GM12878 (cell line): ENCODE measurements around the gene AFAP1. TPM values are rescaled to one million over a fixed set of nuclear protein-coding genes. Genes with fewer than 3 reads are reported as not detected.

Experiments used
- ATAC-seq: fragments of 200-7000 bp; cut with Tn5 transposase; 3 replicates; pipeline ENCODE4 v1.9.1; 2020; ENCODE audit warnings: mild to moderate bottlenecking, moderate library complexity
- BruUV-seq: library from RNA; stranded (reverse); fragments of 400-500 nt; replicated peaks from 2 replicates; lab custom pipeline; 2021; lab: Mats Ljungman, UMichigan
- CTCF ChIA-PET: fragments of 300-600 bp; sonication (Branson Sonifier 250); formaldehyde crosslinking; extraction: SDS; loops from one replicate; lab custom pipeline; 2021; ENCODE audit warnings: inconsistent platforms; lab: Yijun Ruan, JAX
- POLR2A ChIA-PET: fragments of 350-600 bp; formaldehyde crosslinking; extraction: SDS; loops from one replicate; lab custom pipeline; 2021; ENCODE audit warnings: inconsistent platforms; lab: Charles Lee
- RAD21 ChIA-PET: fragments of 300-600 bp; sonication (Branson Sonifier 250); formaldehyde crosslinking; loops from one replicate; lab custom pipeline; 2023; ENCODE audit warnings: antibody characterized with exemption; ENCODE audit not compliant: unreplicated experiment; lab: Charles Lee
- SMC1A ChIA-PET: fragments of 300-600 bp; sonication (Branson Sonifier 250); formaldehyde crosslinking; loops from one replicate; lab custom pipeline; 2023; ENCODE audit not compliant: unreplicated experiment, uncharacterized antibody; lab: Charles Lee
- DNase-seq: peaks from one replicate; pipeline ENCODE4 v3.0.0-alpha.2; 2011; ENCODE audit warnings: low read depth, low spot score
- FAIRE-seq: peaks from 3 replicates; lab custom pipeline; 2011; peaks lifted over from hg19 to GRCh38; lab: Jason Lieb, UNC
- H2AFZ ChIP-seq: 2 replicates; pipeline ENCODE4 v1.6.0; 2011; ENCODE audit warnings: low read depth, low read length, control low read depth; ENCODE audit not compliant: control insufficient read depth
- H3K27ac ChIP-seq: 2 replicates; pipeline ENCODE4 v1.5.1; 2011; ENCODE audit warnings: control low read depth; ENCODE audit not compliant: control insufficient read depth, insufficient read depth
- H3K27me3 ChIP-seq, 2 experiments: replicated peaks in 1 of 2; 2 replicates each; pipeline versions ENCODE4 v1.6.0 to v1.6.1; 2011; ENCODE audit warnings: low read length in 1 of 2; ENCODE audit not compliant: control insufficient read depth in 2 of 2, insufficient read depth in 2 of 2
- H3K36me3 ChIP-seq, 2 experiments: 2 replicates each; pipeline ENCODE4 v1.5.1; 2011; ENCODE audit warnings: low read length in 1 of 2; ENCODE audit not compliant: control insufficient read depth in 2 of 2, insufficient read depth in 2 of 2
- H3K4me1 ChIP-seq: 2 replicates; pipeline ENCODE4 v1.6.1; 2011; ENCODE audit warnings: mild to moderate bottlenecking, low read length, moderate library complexity, mixed read lengths; ENCODE audit not compliant: control insufficient read depth, insufficient read depth
- H3K4me2 ChIP-seq: 2 replicates; pipeline ENCODE4 v1.6.0; 2011; ENCODE audit warnings: control low read depth; ENCODE audit not compliant: control insufficient read depth, insufficient read depth
- H3K4me3 ChIP-seq: fragments of 200-600 bp; sonication (generic); 2 replicates; pipeline ENCODE4 v1.5.1; 2016
- H3K79me2 ChIP-seq: 2 replicates; pipeline ENCODE4 v1.6.0; 2011; ENCODE audit warnings: low read length; ENCODE audit not compliant: control insufficient read depth, insufficient read depth
- H3K9ac ChIP-seq: 2 replicates; pipeline ENCODE4 v1.8.0; 2011; ENCODE audit warnings: low read length, control low read depth, mixed read lengths; ENCODE audit not compliant: control insufficient read depth, insufficient read depth
- H3K9me3 ChIP-seq: replicated peaks from 3 replicates; pipeline ENCODE4 v1.5.1; 2011; ENCODE audit warnings: mild to moderate bottlenecking, low read length; ENCODE audit not compliant: control insufficient read depth, insufficient read depth
- H4K20me1 ChIP-seq: 2 replicates; pipeline ENCODE4 v1.6.0; 2011; ENCODE audit not compliant: control insufficient read depth, insufficient read depth
- BHLHE40 ChIP-seq, 2 experiments: fragments of 450-650 bp in 1 of 2; IDR thresholded peaks; 2 replicates each; pipeline ENCODE4 v1.6.1; 2011 to 2017; ENCODE audit warnings: low read depth in 2 of 2, borderline replicate concordance in 1 of 2, improper control_type of control experiment in 1 of 2, low read length in 1 of 2, mild to moderate bottlenecking in 1 of 2
- CREM ChIP-seq: IDR thresholded peaks from 2 replicates; pipeline ENCODE4 v1.6.1; 2014; ENCODE audit warnings: antibody characterized with exemption, low read depth
- KLF5 ChIP-seq: fragments of 450-650 bp; IDR thresholded peaks from 2 replicates; pipeline ENCODE4 v1.6.1; 2014; ENCODE audit warnings: mild to moderate bottlenecking; ENCODE audit not compliant: partially characterized antibody
- NBN ChIP-seq: fragments of 450-650 bp; IDR thresholded peaks from 2 replicates; pipeline ENCODE4 v1.6.1; 2016
- NFYA ChIP-seq: IDR thresholded peaks from 2 replicates; pipeline ENCODE4 v1.6.1; 2011; ENCODE audit warnings: low read depth, mild to moderate bottlenecking, low read length, improper control_type of control experiment, borderline replicate concordance
- NRF1 ChIP-seq: conservative IDR thresholded peaks from 2 replicates; pipeline ENCODE4 v1.6.1; 2011; ENCODE audit warnings: mild to moderate bottlenecking, low read depth, low read length, improper control_type of control experiment
- POU2F2 ChIP-seq: IDR thresholded peaks from 3 replicates; pipeline ENCODE4 v1.6.1; 2011; ENCODE audit warnings: low read depth, mild to moderate bottlenecking, low read length, borderline replicate concordance
- RCOR1 ChIP-seq: conservative IDR thresholded peaks from 2 replicates; pipeline ENCODE4 v1.6.1; 2012; ENCODE audit warnings: low read depth, low read length, improper control_type of control experiment
- ZNF217 ChIP-seq: fragments of 450-650 bp; IDR thresholded peaks from 2 replicates; pipeline ENCODE4 v1.6.1; 2017; ENCODE audit warnings: antibody characterized with exemption, mild to moderate bottlenecking
- WGBS: methylation state at CpG from one replicate; pipeline ENCODE4 v1.1.6; 2016; ENCODE audit warnings: low lambda C conversion rate; ENCODE audit not compliant: insufficient replicate concordance, insufficient coverage; ENCODE audit errors: missing lambda C conversion rate; 5-methylcytosine and 5-hydroxymethylcytosine counted together
- in situ Hi-C: fragments of 300-500 bp; cut with MboI; formaldehyde crosslinking; loops from 9 replicates; pipeline ENCODE4 v1.14.3; 2018; ENCODE audit warnings: mixed read lengths
- intact Hi-C: fragments of 100-400 bp; cut with micrococcal nuclease; formaldehyde crosslinking; loops from one replicate; pipeline ENCODE4 v1.14.2; 2022; ENCODE audit not compliant: unreplicated experiment
- polyA plus RNA-seq, 11 experiments: library from polyadenylated mRNA; depleted of rRNA in 4 of 11; unstranded in 6 of 11; stranded (reverse) in 5 of 11; fragments of >200 nt; fragmentation: Nextera tagmentation in 4 of 11; fragmentation: Illumina TruSeq in 1 of 11; extraction: Ambion mirVana in 4 of 11; extraction: Trizol in 1 of 11; gene quantifications; 1 replicate in 1 of 11; 2 replicates in 10 of 11; pipeline versions ENCODE4 v1.2.1 to v1.2.3, GENCODE V29; 2011 to 2016; ENCODE audit warnings: inconsistent platforms in 2 of 11, missing spikeins in 2 of 11, low read depth in 1 of 11
- total RNA-seq, 4 experiments: library from RNA; depleted of rRNA in 3 of 4; stranded (reverse); fragments of >200 nt in 3 of 4; fragmentation: Illumina TruSeq in 1 of 4; extraction: Trizol in 1 of 4; gene quantifications; 2 replicates each; pipeline versions ENCODE4 v1.2.1 to v1.2.3, GENCODE V29; 2013 to 2021
- TF ChIP-seq, protein P1 (sequence below): fragments of 450-650 bp; IDR thresholded peaks from 2 replicates; pipeline ENCODE4 v1.6.1; 2017; ENCODE audit warnings: low read depth, mild to moderate bottlenecking, moderate library complexity
- TF ChIP-seq, protein P2 (sequence below): IDR thresholded peaks from 2 replicates; pipeline ENCODE4 v1.6.1; 2012; ENCODE audit warnings: low read depth, low read length, improper control_type of control experiment

Gene AFAP1
- total and polyA plus RNA-seq, 10 of the 15 experiments (the other 5 are each of a cell fraction or from before 2014, with no cell fraction given), result 0.02 to 0.23 (median 0.09) TPM; not detected in 1

DNA sequence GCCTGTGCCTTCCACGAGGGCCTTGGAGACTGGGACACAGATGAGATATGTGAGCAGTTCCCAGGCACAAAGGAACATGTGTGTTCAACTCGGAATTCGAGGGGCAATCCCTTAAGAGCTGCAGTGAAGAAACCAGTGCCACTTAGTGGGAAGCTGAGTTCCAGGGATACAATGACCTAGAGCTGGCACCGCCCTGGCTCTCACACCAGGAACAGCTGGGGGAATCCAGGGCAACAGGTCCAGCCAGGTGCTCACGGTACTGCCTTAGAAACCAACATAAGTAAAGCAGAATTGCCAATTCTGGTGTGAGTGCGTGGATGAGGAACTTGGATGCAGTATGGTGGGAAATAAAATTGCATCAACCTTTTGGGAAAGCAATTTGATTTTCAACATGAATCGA lies 122.9 kb downstream of the AFAP1 start (continued):
- TF ChIP-seq, protein P1, sequence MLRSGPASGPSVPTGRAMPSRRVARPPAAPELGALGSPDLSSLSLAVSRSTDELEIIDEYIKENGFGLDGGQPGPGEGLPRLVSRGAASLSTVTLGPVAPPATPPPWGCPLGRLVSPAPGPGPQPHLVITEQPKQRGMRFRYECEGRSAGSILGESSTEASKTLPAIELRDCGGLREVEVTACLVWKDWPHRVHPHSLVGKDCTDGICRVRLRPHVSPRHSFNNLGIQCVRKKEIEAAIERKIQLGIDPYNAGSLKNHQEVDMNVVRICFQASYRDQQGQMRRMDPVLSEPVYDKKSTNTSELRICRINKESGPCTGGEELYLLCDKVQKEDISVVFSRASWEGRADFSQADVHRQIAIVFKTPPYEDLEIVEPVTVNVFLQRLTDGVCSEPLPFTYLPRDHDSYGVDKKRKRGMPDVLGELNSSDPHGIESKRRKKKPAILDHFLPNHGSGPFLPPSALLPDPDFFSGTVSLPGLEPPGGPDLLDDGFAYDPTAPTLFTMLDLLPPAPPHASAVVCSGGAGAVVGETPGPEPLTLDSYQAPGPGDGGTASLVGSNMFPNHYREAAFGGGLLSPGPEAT, result no peak
- TF ChIP-seq RCOR1 (no peak), BHLHE40 (IDR thresholded peaks at IDR 0.05; ENCODE audit: borderline replicate concordance in 1 of 2, low read depth in 2 of 2, low read length in 1 of 2) (no peak), ZNF217 (no peak), NBN (no peak), NRF1 (no peak)

DNA sequence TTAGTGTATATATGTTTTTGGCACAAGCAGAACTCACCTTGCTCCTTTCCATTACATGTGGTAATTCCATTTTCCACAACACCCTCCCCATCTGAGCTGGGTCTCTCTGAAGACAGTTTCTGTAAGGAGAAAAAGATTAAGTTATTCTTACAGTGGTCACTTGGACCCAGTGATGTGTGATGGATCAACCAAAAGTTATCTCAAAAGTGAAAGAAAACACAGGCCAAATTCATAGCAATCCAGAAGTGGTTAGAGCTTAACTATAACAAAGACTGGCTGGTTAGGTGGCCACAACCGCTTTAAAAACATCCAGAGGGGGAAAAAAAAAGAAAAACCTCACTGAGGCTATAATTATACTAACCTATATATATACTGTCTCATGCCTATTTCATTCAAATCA lies 123.7 kb downstream of the AFAP1 start:
- no peak overlapping the region for H2AFZ ChIP-seq
- H3K4me2 ChIP-seq, result no peak overlapping the region
- in situ Hi-C loops (no loop called here), intact Hi-C loops (no loop called here)
- H3K4me1 ChIP-seq, result no peaks in the 10 kb centered on the region
- ChIA-PET RAD21 (no interaction called here), CTCF (interaction anchor here (1.0 to 1.1 kb wide), 2 partner anchors 11 to 14 kb away, joined by 3 to 4 read pairs; no protein-coding TSS in a partner anchor), SMC1A (no interaction called here), POLR2A (no interaction called here)
- ATAC-seq (no peak), FAIRE-seq (no peak), DNase-seq (no peak)
- no peaks in the 10 kb centered on the region for H3K36me3 ChIP-seq
- H3K27me3 ChIP-seq, result peaks cover 0 to 2% of the 10 kb centered on the region in 2 experiments; a peak in 3 of 4 replicates
- no peak overlapping the region for H3K27ac ChIP-seq
- TF ChIP-seq, protein P2, sequence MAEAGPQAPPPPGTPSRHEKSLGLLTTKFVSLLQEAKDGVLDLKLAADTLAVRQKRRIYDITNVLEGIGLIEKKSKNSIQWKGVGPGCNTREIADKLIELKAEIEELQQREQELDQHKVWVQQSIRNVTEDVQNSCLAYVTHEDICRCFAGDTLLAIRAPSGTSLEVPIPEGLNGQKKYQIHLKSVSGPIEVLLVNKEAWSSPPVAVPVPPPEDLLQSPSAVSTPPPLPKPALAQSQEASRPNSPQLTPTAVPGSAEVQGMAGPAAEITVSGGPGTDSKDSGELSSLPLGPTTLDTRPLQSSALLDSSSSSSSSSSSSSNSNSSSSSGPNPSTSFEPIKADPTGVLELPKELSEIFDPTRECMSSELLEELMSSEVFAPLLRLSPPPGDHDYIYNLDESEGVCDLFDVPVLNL, result no peak
- no peak for TF ChIP-seq POU2F2
- no peak for TF ChIP-seq KLF5
- TF ChIP-seq CREM, result no peak
- TF ChIP-seq NFYA, result no peak
- no peak overlapping the region for H3K9ac ChIP-seq
- 18% methylated on average over 1 of the region's 1 CpG for WGBS
- H3K79me2 ChIP-seq, result no peaks in the 10 kb centered on the region
- H3K9me3 ChIP-seq, result no peaks in the 10 kb centered on the region
- no TSS peak for BruUV-seq
- no peaks in the 10 kb centered on the region for H4K20me1 ChIP-seq
- no peak overlapping the region for H3K4me3 ChIP-seq
